SK-N-SH treated with all-trans-retinoic acid at 6 μM for 48 hours (cell line): Measurements from ENCODE around the gene TRIM66.

Source experiments
- ATAC-seq: fragments of 200-7000 bp; cut with Tn5 transposase; 3 replicates; pipeline ENCODE4 v1.9.1; 2020; ENCODE audit warnings: mild to moderate bottlenecking, moderate library complexity
- ARNTL ChIP-seq: fragments of 450-650 bp; formaldehyde crosslinking; IDR thresholded peaks from 2 replicates; pipeline ENCODE4 v1.5.0; 2020; ENCODE audit warnings: low read depth, mild to moderate bottlenecking, moderate library complexity, borderline replicate concordance
- BACH2 ChIP-seq: fragments of 250-450 bp; sonication (Bioruptor Pico); IDR thresholded peaks from 2 replicates; pipeline ENCODE4 v1.9.0; 2021; ENCODE audit warnings: mild to moderate bottlenecking, borderline replicate concordance
- CREB5 ChIP-seq: fragments of 250-450 bp; sonication (Bioruptor Pico); IDR thresholded peaks from 2 replicates; pipeline ENCODE4 v1.5.1; 2020; ENCODE audit warnings: low read depth, mild to moderate bottlenecking, moderate library complexity
- CSDC2 ChIP-seq: fragments of 250-450 bp; sonication (Bioruptor Pico); IDR thresholded peaks from 2 replicates; pipeline ENCODE4 v1.5.0; 2020; ENCODE audit warnings: mild to moderate bottlenecking, moderate library complexity
- CSRNP3 ChIP-seq: fragments of 250-450 bp; sonication (Bioruptor Pico); IDR thresholded peaks from 2 replicates; pipeline ENCODE4 v1.5.1; 2021; ENCODE audit warnings: mild to moderate bottlenecking, moderate library complexity
- ESRRG ChIP-seq: fragments of 250-450 bp; sonication (Bioruptor Pico); IDR thresholded peaks from 2 replicates; pipeline ENCODE4 v1.6.1; 2021; ENCODE audit warnings: mild to moderate bottlenecking
- GLIS3 ChIP-seq: fragments of 250-450 bp; sonication (Bioruptor Pico); IDR thresholded peaks from 2 replicates; pipeline ENCODE4 v1.5.0; 2020; ENCODE audit warnings: mild to moderate bottlenecking, moderate library complexity
- ISL1 ChIP-seq: fragments of 250-450 bp; sonication (Bioruptor Pico); IDR thresholded peaks from 2 replicates; pipeline ENCODE4 v2.1.2; 2022; ENCODE audit warnings: mild to moderate bottlenecking, moderate library complexity
- PATZ1 ChIP-seq: fragments of 250-450 bp; sonication (Bioruptor Pico); IDR thresholded peaks from 2 replicates; pipeline ENCODE4 v1.8.0; 2020; ENCODE audit warnings: mild to moderate bottlenecking, moderate library complexity, borderline replicate concordance
- POU6F1 ChIP-seq: fragments of 250-450 bp; sonication (Bioruptor Pico); IDR thresholded peaks from 2 replicates; pipeline ENCODE4 v1.8.0; 2021; ENCODE audit warnings: low read depth, mild to moderate bottlenecking, moderate library complexity, borderline replicate concordance
- PPARA ChIP-seq: fragments of 250-450 bp; sonication (Bioruptor Pico); IDR thresholded peaks from 2 replicates; pipeline ENCODE4 v1.5.0; 2020; ENCODE audit warnings: mild to moderate bottlenecking, borderline replicate concordance
- RARB ChIP-seq: fragments of 250-450 bp; sonication (Bioruptor Pico); IDR thresholded peaks from 2 replicates; pipeline ENCODE4 v1.8.0; 2021; ENCODE audit warnings: mild to moderate bottlenecking, moderate library complexity
- SNAI2 ChIP-seq: fragments of 250-450 bp; sonication (Bioruptor Pico); IDR thresholded peaks from 2 replicates; pipeline ENCODE4 v1.5.0; 2020; ENCODE audit warnings: mild to moderate bottlenecking, moderate library complexity
- TOX ChIP-seq: fragments of 250-450 bp; sonication (Bioruptor Pico); IDR thresholded peaks from 2 replicates; pipeline ENCODE4 v1.8.0; 2021; ENCODE audit warnings: mild to moderate bottlenecking, moderate library complexity, borderline replicate concordance
- ZC3H10 ChIP-seq: fragments of 250-450 bp; sonication (Bioruptor Pico); IDR thresholded peaks from 2 replicates; pipeline ENCODE4 v1.5.1; 2021; ENCODE audit warnings: mild to moderate bottlenecking, moderate library complexity
- ZFP3 ChIP-seq: fragments of 250-450 bp; sonication (Bioruptor Pico); IDR thresholded peaks from 2 replicates; pipeline ENCODE4 v1.5.0; 2020; ENCODE audit warnings: mild to moderate bottlenecking, moderate library complexity
- ZFP30 ChIP-seq: fragments of 450-650 bp; formaldehyde crosslinking; IDR thresholded peaks from 2 replicates; pipeline ENCODE4 v1.5.0; 2022; ENCODE audit warnings: mild to moderate bottlenecking, moderate library complexity
- ZNF565 ChIP-seq: fragments of 450-650 bp; formaldehyde crosslinking; conservative IDR thresholded peaks from 2 replicates; pipeline ENCODE4 v1.5.0; 2020; ENCODE audit warnings: low read depth, mild to moderate bottlenecking, moderate library complexity
- ZNF70 ChIP-seq: fragments of 450-650 bp; formaldehyde crosslinking; IDR thresholded peaks from 2 replicates; pipeline ENCODE4 v1.5.0; 2020; ENCODE audit warnings: mild to moderate bottlenecking, moderate library complexity

The TRIM66 gene

GRCh38 chr11:8717876-8718753, 35.6 kb upstream of the TRIM66 start (continued):
- no peak for TF ChIP-seq POU6F1
- TF ChIP-seq PATZ1: no peak

- TF ChIP-seq ZFP3 (CRISPR knock-in tag): no peak
- TF ChIP-seq PATZ1: no peak
- no peak for TF ChIP-seq CSDC2 (CRISPR knock-in tag)
- TF ChIP-seq ARNTL (CRISPR knock-in tag): no peak
- no peak for TF ChIP-seq ISL1 (CRISPR knock-in tag)
- TF ChIP-seq GLIS3: no peak
- TF ChIP-seq BACH2: no peak
- TF ChIP-seq ESRRG: no peak
- no peak for TF ChIP-seq ZNF565 (CRISPR knock-in tag)
- no peak for TF ChIP-seq ZC3H10 (CRISPR knock-in tag)
- no peak for TF ChIP-seq CREB5 (CRISPR knock-in tag)
- TF ChIP-seq PPARA (CRISPR knock-in tag): no peak
These were observed 35.0 kb upstream of the TRIM66 start for GRCh38 chr11:8717544-8717875.

GRCh38 chr11:8715501-8715900, 33.0 kb upstream of the TRIM66 start:
- TF ChIP-seq POU6F1: no peak
- no peak for TF ChIP-seq PATZ1
- no peak for TF ChIP-seq ZC3H10 (CRISPR knock-in tag)
- TF ChIP-seq ISL1 (CRISPR knock-in tag): no peak
- TF ChIP-seq CSRNP3 (CRISPR knock-in tag): no peak
- no peak for TF ChIP-seq PPARA (CRISPR knock-in tag)
- TF ChIP-seq ZFP30: no peak
- TF ChIP-seq ZFP3 (CRISPR knock-in tag): no peak
- no peak for TF ChIP-seq ZNF565 (CRISPR knock-in tag)
- TF ChIP-seq TOX (CRISPR knock-in tag): no peak
- no peak for TF ChIP-seq RARB (CRISPR knock-in tag)
- no peak for TF ChIP-seq SNAI2
- TF ChIP-seq GLIS3: no peak
- no peak for TF ChIP-seq BACH2
- TF ChIP-seq ZNF70 (CRISPR knock-in tag): no peak
- ATAC-seq: no peak

More at GRCh38 chr11:8717544-8717875, 35.0 kb upstream of the TRIM66 start:
- no peak; the same call in 2 of the 3 replicates for ATAC-seq
